K562 (cell line): ENCODE results near the gene MNDA. TPM values are rescaled to one million over a fixed set of nuclear protein-coding genes. Genes with fewer than 3 reads are reported as not detected.

Experiments
- ARID3A ChIP-seq: IDR thresholded peaks from 2 replicates; pipeline ENCODE4 v1.6.1; 2012; ENCODE audit warnings: low read depth, low read length, improper control_type of control experiment, borderline replicate concordance
- ATF4 ChIP-seq: fragments of 450-650 bp; formaldehyde crosslinking; IDR thresholded peaks from 2 replicates; pipeline ENCODE4 v1.4.0; 2022; ENCODE audit warnings: mild to moderate bottlenecking, moderate library complexity
- CEBPZ ChIP-seq: fragments of 150-350 bp; IDR thresholded peaks from 2 replicates; pipeline ENCODE4 v1.6.1; 2014; ENCODE audit warnings: low read depth, mild to moderate bottlenecking, low read length, borderline replicate concordance
- CREB3 ChIP-seq: fragments of 450-650 bp; conservative IDR thresholded peaks from 2 replicates; pipeline ENCODE4 v1.6.1; 2016; ENCODE audit warnings: missing genetic modification characterization, low read depth, mild to moderate bottlenecking, missing compliant biosample characterization, moderate library complexity
- ELF4 ChIP-seq: fragments of 450-650 bp; formaldehyde crosslinking; IDR thresholded peaks from 2 replicates; pipeline ENCODE4 v1.4.0; 2022; ENCODE audit warnings: missing genetic modification characterization
- HMBOX1 ChIP-seq: sonication (generic); IDR thresholded peaks from 2 replicates; pipeline ENCODE4 v1.6.1; 2016
- MITF ChIP-seq: IDR thresholded peaks from 2 replicates; pipeline ENCODE4 v1.6.1; 2014; ENCODE audit warnings: antibody characterized with exemption
- POLR2H ChIP-seq: IDR thresholded peaks from 2 replicates; pipeline ENCODE4 v1.6.1; 2016; ENCODE audit warnings: missing genetic modification characterization, low read depth, mild to moderate bottlenecking, control low read depth, missing compliant biosample characterization, moderate library complexity
- SMAD4 ChIP-seq: fragments of 250-450 bp; sonication (Bioruptor Pico); conservative IDR thresholded peaks from 2 replicates; pipeline ENCODE4 v1.8.0; 2021; ENCODE audit warnings: inconsistent platforms, mild to moderate bottlenecking, moderate library complexity
- SMARCA4 ChIP-seq: fragments of 450-650 bp; IDR thresholded peaks from 2 replicates; pipeline ENCODE4 v1.6.1; 2016
- ZNF175 ChIP-seq: fragments of 200-800 bp; sonication (Bioruptor generic); IDR thresholded peaks from 2 replicates; pipeline ENCODE4 v1.6.1; 2016; ENCODE audit warnings: low read depth, mild to moderate bottlenecking, missing genetic modification characterization, missing compliant biosample characterization
- ZNF449 ChIP-seq: fragments of 250-450 bp; sonication (Bioruptor Pico); IDR thresholded peaks from 2 replicates; pipeline ENCODE4 v1.8.0; 2022; ENCODE audit warnings: moderate library complexity, mild to moderate bottlenecking, inconsistent platforms
- polyA plus RNA-seq, 8 experiments: library from polyadenylated mRNA; depleted of rRNA in 4 of 8; stranded (reverse) in 5 of 8; unstranded in 3 of 8; fragments of >200 nt; fragmentation: Nextera tagmentation in 2 of 8; fragmentation: Illumina TruSeq in 1 of 8; extraction: Ambion mirVana in 2 of 8; extraction: Trizol in 1 of 8; gene quantifications; 2 replicates each; pipeline versions ENCODE4 v1.2.1 to v1.2.3, GENCODE V29; 2011 to 2014; ENCODE audit warnings: inconsistent platforms in 1 of 8, missing spikeins in 1 of 8
- total RNA-seq, 7 experiments: library from RNA; depleted of rRNA in 6 of 7; stranded (reverse); fragments of >200 nt in 6 of 7; fragmentation: Illumina TruSeq in 2 of 7; extraction: Trizol in 2 of 7; gene quantifications; 2 replicates each; pipeline versions ENCODE4 v1.2.1 to v1.2.3, GENCODE V29; 2011 to 2021; ENCODE audit warnings: low replicate concordance in 1 of 7

Gene MNDA
- total and polyA plus RNA-seq, 9 of the 15 experiments (the other 6 are each of a cell fraction or from before 2014, with no cell fraction given): 0.08 to 0.14 (median 0.09) TPM; not detected in 6

GRCh38 chr1:158818560-158818959 lies 12.6 kb upstream of the MNDA start (continued):
- TF ChIP-seq ZNF175: peak; percentile 85; the same call in 1 of the 2 replicates
- no peak for TF ChIP-seq POLR2H (tag)
- TF ChIP-seq SMARCA4: 0 out of 2 replicates have a peak, but pooled peaks have one; percentile 45
- peak; percentile 39; the same call in 1 of the 2 replicates for TF ChIP-seq SMAD4 (CRISPR knock-in tag)
- no peak for TF ChIP-seq CEBPZ
- no peak for TF ChIP-seq HMBOX1
- TF ChIP-seq ATF4 (CRISPR knock-in tag): peak; percentile 20; the same call in 1 of the 2 replicates
- no peak for TF ChIP-seq ARID3A
- TF ChIP-seq CREB3: 0 out of 2 replicates have a peak, but pooled peaks have one; percentile 46
- 0 out of 2 replicates have a peak, but pooled peaks have one; percentile 11 for TF ChIP-seq ZNF449 (CRISPR knock-in tag)
- TF ChIP-seq ELF4 (CRISPR knock-in tag): peak; percentile 11; the same call in 1 of the 2 replicates
- no peak for TF ChIP-seq MITF
